Peyer's patch (tissue), 4 donors: ENCODE measurements around the gene INTS6.

Experiments
- CTCF ChIP-seq, 6 experiments: fragments of 450-650 bp in 4 of 6; fragments of 200-600 bp in 2 of 6; sonication (generic) in 1 of 6; IDR thresholded peaks; one replicate each; pipeline ENCODE4 v1.5.1; 2017 to 2019; ENCODE audit warnings: antibody characterized with exemption in 6 of 6, mild to moderate bottlenecking in 3 of 6, moderate library complexity in 1 of 6
- POLR2A ChIP-seq, 2 donors: fragments of 450-650 bp; IDR thresholded peaks; one replicate each; pipeline ENCODE4 v1.5.1; 2017; ENCODE audit warnings: antibody characterized with exemption in 2 of 2, mild to moderate bottlenecking in 2 of 2, moderate library complexity in 2 of 2

GRCh38 chr13:51373451-51373850, 79.4 kb downstream of the INTS6 start:
- TF ChIP-seq CTCF (IDR thresholded peaks at IDR 0.05) (no peak), POLR2A (IDR thresholded peaks at IDR 0.05) (no peak)
